T-helper 1 cell treated with Interleukin-12 subunit alpha and Interleukin-12 subunit beta and Interleukin-4 antibody, amounts not matched to agents 30 μg/mL and 1 μg/mL, for 36 hours (primary cell): ENCODE measurements around the gene IGSF3.
"Not testable (repeated sequence)": the region's sequence is repeated elsewhere in the genome, so short reads cannot be mapped to it uniquely, and the experiment has no call there.

Source experiments
- H3K27ac Mint-ChIP-seq: one replicate; pipeline ENCODE4 v1.8.0; 2021; ENCODE audit warnings: mild to moderate bottlenecking, mixed read lengths
- H3K27me3 Mint-ChIP-seq: one replicate; pipeline ENCODE4 v1.8.0; 2021; ENCODE audit warnings: low read depth, mixed read lengths
- H3K36me3 Mint-ChIP-seq: one replicate; pipeline ENCODE4 v1.8.0; 2021; ENCODE audit warnings: low read depth, mixed read lengths
- H3K4me1 Mint-ChIP-seq: one replicate; pipeline ENCODE4 v1.8.0; 2021; ENCODE audit warnings: low read depth, mixed read lengths
- H3K4me3 Mint-ChIP-seq: one replicate; pipeline ENCODE4 v1.8.0; 2021; ENCODE audit warnings: mild to moderate bottlenecking, moderate library complexity, mixed read lengths
- H3K9me3 Mint-ChIP-seq: one replicate; pipeline ENCODE4 v1.8.0; 2021; ENCODE audit warnings: mixed read lengths

IGSF3 gene

DNA sequence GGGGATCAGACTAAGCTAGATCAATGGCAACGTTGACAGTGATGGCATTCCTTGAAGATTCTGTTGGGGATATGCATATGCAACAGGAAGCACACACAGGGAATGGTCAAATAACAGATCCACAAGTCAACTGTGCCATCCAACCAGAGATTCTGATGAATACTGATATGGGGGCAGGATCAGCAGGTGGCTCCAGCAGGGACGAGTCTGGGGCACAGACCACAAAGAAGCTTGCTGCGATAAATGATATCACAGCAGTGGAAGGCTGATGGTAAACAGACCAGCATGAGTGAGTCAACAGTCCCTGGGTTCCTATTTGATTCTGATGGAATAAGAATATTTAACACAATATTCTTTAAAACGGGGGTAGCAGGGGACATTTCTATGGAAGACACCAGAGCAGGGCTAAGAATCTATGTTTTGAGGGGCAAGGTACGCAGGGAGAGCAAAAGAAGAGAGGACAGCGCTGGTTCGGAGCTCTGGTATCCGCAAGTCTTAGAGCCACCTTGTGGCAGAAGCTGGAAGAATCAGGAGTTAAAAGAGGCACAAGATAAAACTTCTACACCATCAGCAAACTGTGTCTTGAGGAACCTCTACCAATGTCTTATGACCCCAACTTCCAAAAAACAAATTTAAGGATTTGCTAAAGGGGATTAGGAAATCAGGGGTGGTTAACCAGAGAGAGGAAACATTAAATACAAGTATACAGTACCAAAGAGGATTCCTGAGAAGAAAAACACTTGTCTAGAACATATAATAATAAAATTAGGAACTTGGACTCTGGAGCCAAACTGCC is 71.4 kb downstream of the IGSF3 start:
- H3K27ac Mint-ChIP-seq, H3K36me3 Mint-ChIP-seq, H3K9me3 Mint-ChIP-seq, H3K4me1 Mint-ChIP-seq: not testable (repeated sequence)
- peaks cover 12% of the 10 kb centered on the region for H3K27me3 Mint-ChIP-seq
- peak overlapping the region; percentile 64 for H3K4me3 Mint-ChIP-seq

DNA sequence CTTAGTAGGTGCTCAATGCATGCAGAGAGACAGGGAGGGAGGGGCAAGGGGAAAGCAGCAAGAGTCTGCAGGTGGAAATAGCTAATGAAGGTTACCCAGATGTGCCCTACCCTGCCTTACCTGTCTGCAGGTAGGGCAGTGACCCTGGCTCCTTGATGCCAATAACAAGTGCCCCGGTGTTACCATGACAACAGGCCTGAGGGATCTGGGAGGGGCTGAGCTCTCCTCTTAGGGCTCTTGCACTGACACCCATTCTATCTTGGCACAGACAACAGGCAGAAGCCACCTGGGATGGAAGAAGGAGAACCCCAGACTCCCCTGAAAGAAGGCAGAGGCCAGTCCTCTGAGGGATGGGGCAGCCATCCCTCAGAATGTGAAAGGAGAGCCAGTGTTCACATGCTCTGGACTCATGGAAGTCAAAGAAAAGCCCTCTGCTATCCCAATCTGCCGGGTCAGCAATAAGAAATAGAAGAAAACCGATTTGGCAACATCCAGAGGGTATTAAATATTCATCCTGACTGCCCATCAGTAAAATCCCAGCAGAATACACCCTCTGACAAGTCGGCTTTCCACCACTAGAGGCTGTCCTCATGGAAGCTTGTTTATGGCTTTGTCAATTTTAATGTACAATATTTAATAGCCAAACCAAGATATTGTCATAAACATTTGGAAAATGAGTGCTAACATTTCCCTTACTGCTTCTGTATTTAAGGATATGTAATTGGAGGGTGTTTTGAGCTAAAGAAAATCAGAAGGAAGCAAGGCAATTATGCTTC is 72.3 kb downstream of the IGSF3 start:
- not testable (repeated sequence) for H3K4me1 Mint-ChIP-seq, H3K36me3 Mint-ChIP-seq, H3K27ac Mint-ChIP-seq, H3K4me3 Mint-ChIP-seq, H3K9me3 Mint-ChIP-seq
- peaks cover 12% of the 10 kb centered on the region for H3K27me3 Mint-ChIP-seq

DNA sequence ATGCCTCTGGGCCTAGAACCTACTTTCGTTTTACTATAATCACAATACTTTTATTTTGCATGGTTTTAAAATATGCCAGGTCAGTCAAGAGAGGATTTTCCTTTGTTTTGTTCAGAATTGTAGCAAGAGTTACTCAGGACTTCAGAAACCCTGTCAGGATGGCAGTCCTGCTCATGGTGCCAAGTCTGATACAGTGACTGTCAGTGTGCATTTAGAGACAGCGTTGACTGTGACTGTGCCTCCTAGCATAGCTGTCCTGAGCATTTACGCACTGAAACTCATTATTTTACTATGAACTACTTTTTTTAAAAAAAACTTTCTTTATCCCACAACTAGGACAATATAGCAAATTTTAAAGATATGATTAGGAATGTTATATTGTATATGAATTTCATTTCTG is 73.6 kb downstream of the IGSF3 start:
- not testable (repeated sequence) for H3K9me3 Mint-ChIP-seq, H3K36me3 Mint-ChIP-seq, H3K27me3 Mint-ChIP-seq, H3K27ac Mint-ChIP-seq, H3K4me1 Mint-ChIP-seq, H3K4me3 Mint-ChIP-seq

DNA sequence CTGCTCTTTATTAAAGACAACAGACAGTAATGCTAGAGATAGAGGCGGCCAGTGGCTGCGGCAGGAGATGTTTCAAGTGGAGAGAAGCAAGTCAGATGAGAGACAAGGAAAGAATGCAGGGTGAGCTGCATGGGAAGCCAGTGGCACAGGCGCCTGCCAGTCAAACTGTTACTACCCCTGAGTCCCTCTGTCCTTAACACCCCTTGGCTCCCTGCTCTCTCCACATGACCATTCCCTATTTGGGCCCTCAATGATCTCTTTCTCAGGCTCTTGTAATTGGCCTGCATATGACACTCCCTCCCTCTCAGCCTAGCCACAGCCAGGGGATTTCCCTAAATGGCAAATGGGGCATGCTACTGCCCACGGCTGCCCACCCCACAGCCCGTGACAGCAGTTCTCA is 74.1 kb downstream of the IGSF3 start:
- H3K27me3 Mint-ChIP-seq, H3K36me3 Mint-ChIP-seq, H3K27ac Mint-ChIP-seq, H3K4me3 Mint-ChIP-seq, H3K4me1 Mint-ChIP-seq, H3K9me3 Mint-ChIP-seq: not testable (repeated sequence)

DNA sequence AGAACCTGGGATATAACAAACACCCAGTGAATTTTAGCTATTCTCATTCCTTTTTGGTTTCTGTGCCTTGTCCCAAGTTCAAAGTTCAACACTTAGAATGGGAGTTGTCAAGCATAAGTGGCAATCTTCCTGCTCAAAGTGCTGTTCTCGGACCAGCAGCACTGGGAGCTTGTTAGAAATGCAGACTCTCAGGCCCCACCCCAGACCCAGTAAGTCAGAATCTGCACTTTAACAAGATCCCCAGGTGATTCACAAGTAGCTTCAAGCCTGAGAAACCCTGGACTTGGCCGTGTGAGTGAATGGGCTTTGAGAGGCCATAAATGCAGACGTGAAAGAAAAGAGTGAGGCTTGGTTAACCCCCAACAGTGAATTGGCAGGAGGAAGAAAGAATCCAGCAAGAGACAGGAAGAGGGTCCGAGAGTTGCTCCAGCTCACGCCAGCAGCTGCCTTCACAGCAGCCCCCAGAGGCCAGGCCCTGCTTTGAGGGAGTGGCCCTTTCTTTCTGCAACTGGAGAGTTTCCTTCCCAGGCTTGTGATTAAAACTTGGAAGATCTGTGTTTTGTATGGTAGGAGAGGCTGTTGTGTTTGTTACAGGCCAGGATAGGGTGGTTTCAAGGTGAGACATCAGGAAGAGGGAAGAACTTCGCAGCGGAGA is 75.5 kb downstream of the IGSF3 start:
- not testable (repeated sequence) for H3K4me3 Mint-ChIP-seq, H3K9me3 Mint-ChIP-seq, H3K27ac Mint-ChIP-seq, H3K4me1 Mint-ChIP-seq, H3K36me3 Mint-ChIP-seq, H3K27me3 Mint-ChIP-seq

DNA sequence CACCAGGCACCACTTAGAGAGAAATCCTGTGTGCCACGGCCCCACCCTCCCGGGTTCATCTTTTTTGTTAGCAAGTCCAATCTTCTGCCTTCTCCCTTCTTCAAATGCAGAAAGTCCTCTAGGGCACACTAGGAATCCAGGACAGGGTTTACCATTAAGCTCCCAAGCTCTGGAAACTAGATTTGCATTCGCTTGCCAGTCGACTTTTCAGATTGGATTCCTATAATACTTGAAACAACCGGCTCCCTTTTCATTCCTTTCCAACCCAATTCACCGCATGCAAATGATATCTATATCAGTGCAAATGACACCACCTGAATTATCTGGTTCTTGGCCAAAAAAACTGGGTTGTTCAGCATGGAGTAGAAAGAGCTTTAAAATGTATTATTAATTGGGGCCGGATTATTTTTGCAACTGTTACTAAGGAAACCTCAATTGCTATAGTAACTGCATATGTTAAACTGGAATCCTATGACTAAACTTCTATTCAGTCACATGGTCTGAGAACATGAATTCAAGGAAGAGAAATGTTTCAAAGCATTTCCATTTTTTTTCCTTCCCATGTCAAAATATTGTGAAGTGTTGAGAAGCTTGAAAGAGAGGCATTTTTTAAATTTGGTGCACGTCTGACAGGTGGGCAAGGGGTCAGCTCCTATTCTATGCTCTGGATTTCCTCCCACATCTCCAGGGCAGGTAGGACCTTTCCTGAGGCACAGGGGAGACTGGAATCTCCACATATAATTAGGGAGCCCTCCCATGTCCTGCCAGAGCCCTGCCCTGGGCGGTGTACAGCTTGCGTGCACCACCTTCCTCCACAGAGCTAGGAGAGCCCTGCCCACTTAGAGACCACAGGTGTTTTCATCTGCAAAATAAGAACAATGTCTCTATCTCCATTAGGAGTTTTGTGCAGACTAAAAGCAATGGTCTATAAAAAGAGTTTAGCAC is 76.3 kb downstream of the IGSF3 start:
- H3K27me3 Mint-ChIP-seq, H3K27ac Mint-ChIP-seq, H3K4me3 Mint-ChIP-seq: not testable (repeated sequence)

DNA sequence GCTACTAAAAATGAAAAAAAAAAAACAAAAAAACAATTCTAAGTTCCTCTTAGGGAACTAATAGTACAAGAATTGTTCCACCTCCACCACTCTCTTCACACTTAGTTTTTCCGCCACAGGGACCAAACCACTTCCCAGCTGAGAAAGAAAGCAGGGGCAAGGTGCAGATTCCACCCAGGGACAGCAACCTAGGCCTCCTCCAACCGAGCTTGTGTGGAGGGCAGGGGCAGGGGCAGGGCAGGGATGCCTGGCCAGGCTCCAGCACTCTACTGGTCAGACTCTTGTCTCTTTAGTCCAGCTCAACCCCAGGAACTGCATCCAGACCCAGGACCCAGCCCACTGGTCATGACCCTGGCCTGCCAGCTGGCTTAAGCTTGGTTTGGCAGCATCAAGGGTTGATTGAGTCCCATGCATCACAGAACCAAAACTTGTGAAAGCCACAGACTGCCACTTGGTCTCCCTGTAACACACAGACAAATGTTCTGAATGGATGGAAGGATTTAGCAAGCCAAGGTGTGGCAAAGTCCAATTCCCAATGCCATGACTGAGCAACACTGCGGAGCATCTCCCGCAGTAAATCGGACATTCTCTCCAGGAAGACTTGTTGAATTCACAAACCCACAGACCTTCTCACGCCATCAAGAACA is 77.1 kb downstream of the IGSF3 start:
- not testable (repeated sequence) for H3K27me3 Mint-ChIP-seq, H3K9me3 Mint-ChIP-seq, H3K4me3 Mint-ChIP-seq, H3K4me1 Mint-ChIP-seq, H3K36me3 Mint-ChIP-seq, H3K27ac Mint-ChIP-seq

More for the DNA sequence above, 76.3 kb downstream of the IGSF3 start:
- H3K4me1 Mint-ChIP-seq, H3K36me3 Mint-ChIP-seq, H3K9me3 Mint-ChIP-seq: not testable (repeated sequence)

DNA sequence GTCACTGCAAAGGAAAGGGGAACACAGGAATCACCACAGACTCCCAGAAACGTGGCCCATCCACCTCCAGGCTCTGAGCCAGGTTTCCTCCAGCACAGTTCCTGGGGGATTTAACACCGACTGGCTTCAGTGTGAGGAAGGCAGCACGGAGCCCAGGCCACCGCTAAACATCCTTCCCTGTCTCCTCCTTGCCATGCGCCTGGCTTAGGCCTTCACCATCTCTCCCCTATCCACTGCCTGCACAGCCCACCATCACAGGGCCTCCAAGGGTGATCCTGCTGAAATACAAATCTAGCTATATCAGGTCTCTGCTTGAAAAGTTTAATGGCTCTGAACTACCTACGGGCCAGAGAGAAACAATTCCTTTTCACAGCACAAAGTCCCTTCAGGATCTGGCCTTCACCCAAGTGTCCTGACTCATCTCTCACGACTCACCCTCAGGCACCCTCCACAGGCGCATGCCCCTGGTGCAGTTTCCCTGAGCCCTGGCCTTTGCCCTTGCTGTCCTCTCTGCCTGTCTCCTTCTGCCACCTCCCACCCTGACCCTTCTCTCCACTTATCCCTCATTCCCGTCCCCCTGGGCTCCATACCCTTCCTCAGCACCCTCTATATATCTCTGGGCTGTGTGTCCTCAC is 78.3 kb downstream of the IGSF3 start:
- not testable (repeated sequence) for H3K36me3 Mint-ChIP-seq, H3K9me3 Mint-ChIP-seq, H3K27me3 Mint-ChIP-seq, H3K4me1 Mint-ChIP-seq, H3K4me3 Mint-ChIP-seq, H3K27ac Mint-ChIP-seq

DNA sequence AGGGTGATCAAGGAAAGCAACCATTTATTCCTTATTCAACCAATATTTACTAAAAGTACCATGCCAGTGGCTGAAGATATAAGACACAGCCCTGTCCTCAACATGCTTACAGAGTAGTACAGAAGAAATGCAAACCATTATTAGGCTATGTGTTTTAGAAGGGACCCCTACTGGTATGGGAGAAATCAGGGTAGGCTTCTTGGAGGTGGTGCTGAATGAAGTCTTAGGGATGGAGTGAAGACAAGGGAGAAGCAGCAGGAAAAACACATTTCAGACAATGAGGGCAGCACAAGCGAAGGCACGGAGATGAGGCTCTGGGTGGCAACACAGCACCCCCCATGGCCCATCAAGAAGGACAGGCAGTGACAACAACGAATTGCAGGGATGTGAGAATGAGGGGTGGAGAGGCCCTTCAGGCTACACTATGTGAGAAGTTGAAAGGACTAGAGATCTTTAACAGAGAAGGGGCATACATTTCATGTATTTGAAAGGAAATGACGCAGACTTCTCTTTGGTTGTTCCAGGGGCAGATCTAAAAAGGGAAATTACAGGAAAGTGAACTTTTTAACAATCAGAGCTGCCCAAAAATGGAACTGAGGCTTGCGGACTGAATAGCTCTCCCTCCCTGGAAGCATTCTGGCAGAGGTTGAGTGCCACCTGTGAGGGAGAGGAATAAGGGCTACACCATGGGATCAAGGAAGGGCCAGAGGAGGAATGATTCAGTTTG is 79.9 kb downstream of the IGSF3 start:
- Mint-ChIP-seq H3K27ac (no peak overlapping the region), H3K4me3 (no peak overlapping the region)

DNA sequence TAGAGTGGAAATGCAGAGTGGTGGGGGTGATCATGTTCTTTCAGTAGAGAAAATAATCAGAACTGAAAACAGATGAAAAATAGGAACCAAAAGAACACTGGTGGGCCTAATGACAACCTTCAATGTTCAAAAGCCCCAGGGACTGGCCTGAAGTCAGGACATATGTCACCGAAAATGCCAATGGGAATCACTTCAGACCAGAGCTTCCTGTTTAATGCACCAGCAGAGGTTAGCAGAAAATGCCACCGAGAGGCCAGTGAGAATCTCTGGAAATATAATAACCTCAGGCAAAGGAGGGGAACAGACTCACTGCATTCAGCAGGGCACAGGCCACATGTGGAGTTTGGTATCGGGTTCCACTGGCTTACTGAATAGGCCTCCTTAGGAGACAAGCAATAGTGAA is 80.8 kb downstream of the IGSF3 start:
- Mint-ChIP-seq H3K36me3 (no peaks in the 10 kb centered on the region), H3K27ac (no peak overlapping the region), H3K4me1 (peaks cover 5% of the 10 kb centered on the region), H3K9me3 (no peaks in the 10 kb centered on the region), H3K4me3 (no peak overlapping the region), H3K27me3 (no peaks in the 10 kb centered on the region)

More for the DNA sequence above, 79.9 kb downstream of the IGSF3 start:
- Mint-ChIP-seq H3K4me1 (peaks cover 5% of the 10 kb centered on the region), H3K27me3 (no peaks in the 10 kb centered on the region), H3K36me3 (no peaks in the 10 kb centered on the region), H3K9me3 (no peaks in the 10 kb centered on the region)

DNA sequence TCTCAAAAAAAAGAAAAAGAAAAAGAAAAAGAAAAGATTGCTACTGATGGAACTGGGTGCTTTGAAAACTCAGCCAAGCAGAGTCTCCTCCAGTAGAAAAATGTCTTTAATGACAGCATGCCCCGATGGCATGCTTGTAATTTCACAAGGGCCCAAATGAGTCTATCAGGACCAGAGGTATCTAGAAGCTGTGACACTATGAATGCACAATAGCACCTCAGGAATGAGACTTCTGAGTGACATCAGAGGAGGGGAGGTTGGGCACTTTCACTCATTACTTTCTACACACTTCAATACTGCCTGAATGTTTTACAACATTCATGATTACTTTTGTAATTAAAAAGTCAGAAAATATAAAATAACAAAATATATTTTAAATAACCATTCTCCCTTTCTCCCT is 81.6 kb downstream of the IGSF3 start:
- H3K36me3 Mint-ChIP-seq = no peaks in the 10 kb centered on the region
- H3K27ac Mint-ChIP-seq = no peak overlapping the region
- H3K4me3 Mint-ChIP-seq = no peak overlapping the region
- H3K9me3 Mint-ChIP-seq = no peaks in the 10 kb centered on the region
- H3K4me1 Mint-ChIP-seq = peaks cover 5% of the 10 kb centered on the region
- H3K27me3 Mint-ChIP-seq = no peaks in the 10 kb centered on the region

DNA sequence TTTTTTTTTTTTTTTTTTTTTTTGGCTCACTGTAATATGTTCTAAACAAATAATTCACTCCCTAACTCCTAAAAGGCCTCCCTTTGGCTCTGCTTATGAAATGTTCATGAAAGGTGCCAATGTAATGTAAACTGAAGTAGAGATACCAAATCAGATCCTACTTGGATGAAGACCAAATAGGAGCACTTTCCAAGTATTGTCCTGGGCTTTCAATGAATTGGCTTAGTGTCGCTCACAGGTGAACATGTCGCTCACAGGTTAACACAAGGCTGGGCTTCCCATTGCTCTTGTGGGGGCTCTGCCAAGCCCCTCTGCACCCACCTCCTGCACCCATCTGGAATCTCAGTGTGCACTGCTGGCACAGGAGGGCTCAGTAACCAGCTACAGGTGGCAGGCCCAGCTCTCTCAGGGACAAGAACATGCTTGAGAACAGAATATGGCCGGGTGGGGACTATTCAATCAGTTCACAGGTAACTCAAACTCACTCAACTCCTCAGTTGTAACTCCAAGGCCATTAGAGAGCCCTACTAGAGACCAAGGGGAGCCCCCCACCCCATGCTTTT is 86.1 kb downstream of the IGSF3 start:
- Mint-ChIP-seq H3K27ac (no peak overlapping the region), H3K27me3 (peaks cover 4% of the 10 kb centered on the region), H3K4me3 (no peak overlapping the region), H3K4me1 (no peaks in the 10 kb centered on the region), H3K9me3 (no peaks in the 10 kb centered on the region), H3K36me3 (no peaks in the 10 kb centered on the region)
